Raji (cell line): Measurements from ENCODE around the gene ROBO1.

Experiments
- POLR2A ChIP-seq: IDR thresholded peaks from 2 replicates; pipeline ENCODE4 v1.6.1; 2011; ENCODE audit warnings: low read depth, low read length, control low read depth; ENCODE audit not compliant: insufficient read depth

ROBO1 gene

GRCh38 chr3:78703944-78704343 is 1063.9 kb downstream of the ROBO1 start:
- TF ChIP-seq POLR2A = no peak

GRCh38 chr3:78701537-78701936 is 1066.3 kb downstream of the ROBO1 start:
- no peak for TF ChIP-seq POLR2A

- TF ChIP-seq POLR2A = no peak
Observed at GRCh38 chr3:78698431-78698830, 1069.4 kb downstream of the ROBO1 start.

GRCh38 chr3:78697426-78697825 is 1070.4 kb downstream of the ROBO1 start:
- no peak for TF ChIP-seq POLR2A

GRCh38 chr3:78690766-78691165 is 1077.0 kb downstream of the ROBO1 start:
- no peak for TF ChIP-seq POLR2A

- no peak for TF ChIP-seq POLR2A
Observed at GRCh38 chr3:78689378-78689777, 1078.4 kb downstream of the ROBO1 start.

GRCh38 chr3:78687520-78687919 is 1080.3 kb downstream of the ROBO1 start:
- TF ChIP-seq POLR2A = no peak

- TF ChIP-seq POLR2A = no peak
Observed at GRCh38 chr3:78683284-78683683, 1084.5 kb downstream of the ROBO1 start.

- no peak for TF ChIP-seq POLR2A
Observed at GRCh38 chr3:78670746-78671145, 1097.1 kb downstream of the ROBO1 start.

- no peak for TF ChIP-seq POLR2A
Observed at GRCh38 chr3:78670094-78670493, 1097.7 kb downstream of the ROBO1 start.

GRCh38 chr3:78668302-78668701 is 1099.5 kb downstream of the ROBO1 start:
- no peak for TF ChIP-seq POLR2A

GRCh38 chr3:78666470-78666800 is 1101.4 kb downstream of the ROBO1 start:
- TF ChIP-seq POLR2A = no peak

- no peak for TF ChIP-seq POLR2A
Observed at GRCh38 chr3:78665776-78666469, 1101.9 kb downstream of the ROBO1 start.

- no peak for TF ChIP-seq POLR2A
Observed at GRCh38 chr3:78665101-78665500, 1102.7 kb downstream of the ROBO1 start.

- TF ChIP-seq POLR2A = no peak
Observed at GRCh38 chr3:78660957-78661356, 1106.8 kb downstream of the ROBO1 start.

GRCh38 chr3:78659386-78659987 is 1108.3 kb downstream of the ROBO1 start:
- TF ChIP-seq POLR2A = no peak

GRCh38 chr3:78647726-78648125 is 1120.1 kb downstream of the ROBO1 start:
- no peak for TF ChIP-seq POLR2A
